Measurements from ENCODE around the gene TANK.

Gene TANK

DNA sequence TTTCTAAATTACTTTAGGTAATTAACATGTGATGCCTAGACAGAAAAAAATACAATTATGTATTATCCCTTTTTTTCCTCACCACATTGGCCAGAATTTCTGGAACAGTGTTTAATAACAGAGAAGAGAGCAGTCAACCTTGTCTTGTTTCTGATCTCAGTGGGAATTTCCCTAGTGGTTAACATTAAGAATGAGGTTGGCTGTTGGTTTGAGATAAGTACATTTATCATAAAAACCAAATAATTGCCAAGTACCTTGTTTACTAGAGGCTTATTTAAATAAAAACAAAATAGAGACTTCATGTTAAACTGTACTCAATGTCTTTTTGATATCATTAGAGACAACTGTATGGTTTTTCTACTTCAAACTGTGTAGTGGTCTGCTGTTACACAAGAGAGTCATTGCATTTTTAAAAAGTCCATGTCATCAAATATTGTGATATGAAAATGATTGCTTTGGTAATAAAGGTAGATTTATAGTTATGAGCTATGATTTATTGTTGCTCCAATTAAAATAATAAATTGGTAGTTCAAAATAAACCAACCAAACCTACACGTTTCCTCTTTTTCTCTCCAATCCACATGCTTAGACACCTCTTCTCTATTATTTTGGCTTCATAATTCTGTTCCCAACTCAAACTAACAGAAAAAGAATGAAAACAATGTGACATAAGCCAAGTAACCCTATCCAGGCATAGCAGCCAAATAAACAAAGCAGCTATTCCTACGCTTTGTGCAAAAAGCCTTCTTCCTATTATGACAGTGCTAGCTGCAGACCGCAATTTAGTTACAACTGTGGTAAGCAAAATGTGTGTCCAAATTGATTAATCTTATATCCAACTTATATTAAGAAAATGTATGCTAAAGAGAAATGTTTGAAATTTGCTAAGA, 20.9 kb upstream of the TANK start:
- peak; percentile 54 for DNase-seq (ENCODE audit: low read depth)
- no peak for TF ChIP-seq CTCF (conservative IDR thresholded peaks at IDR 0.05; ENCODE audit: control insufficient read depth, insufficient read depth, low read depth, low read length)
- H3K4me3 ChIP-seq (ENCODE audit: control insufficient read depth, low read depth, low read length), result no peak overlapping the region

DNA sequence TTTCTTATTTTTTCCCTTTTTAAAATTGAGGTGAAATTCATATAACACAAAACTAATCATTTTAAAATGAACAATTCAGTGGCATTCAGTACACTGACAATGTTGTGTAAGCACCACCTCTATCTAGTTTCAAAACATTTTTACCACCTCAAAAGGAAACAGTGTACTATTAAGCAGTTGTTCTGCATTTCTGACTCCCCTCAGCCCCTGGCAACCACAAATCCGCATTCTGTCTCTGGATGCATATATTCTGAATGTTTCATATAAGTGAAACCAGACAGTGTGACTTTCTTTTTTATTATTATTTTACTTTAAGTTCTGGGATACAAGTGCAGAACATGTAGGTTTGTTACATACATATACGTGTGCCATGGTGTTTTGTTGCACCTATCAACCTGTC, 19.2 kb upstream of the TANK start:
- no peak overlapping the region for H3K4me3 ChIP-seq (ENCODE audit: control insufficient read depth, low read depth, low read length)
- no peak for TF ChIP-seq CTCF (conservative IDR thresholded peaks at IDR 0.05; ENCODE audit: control insufficient read depth, insufficient read depth, low read depth, low read length)
- DNase-seq (ENCODE audit: low read depth), result no peak

DNA sequence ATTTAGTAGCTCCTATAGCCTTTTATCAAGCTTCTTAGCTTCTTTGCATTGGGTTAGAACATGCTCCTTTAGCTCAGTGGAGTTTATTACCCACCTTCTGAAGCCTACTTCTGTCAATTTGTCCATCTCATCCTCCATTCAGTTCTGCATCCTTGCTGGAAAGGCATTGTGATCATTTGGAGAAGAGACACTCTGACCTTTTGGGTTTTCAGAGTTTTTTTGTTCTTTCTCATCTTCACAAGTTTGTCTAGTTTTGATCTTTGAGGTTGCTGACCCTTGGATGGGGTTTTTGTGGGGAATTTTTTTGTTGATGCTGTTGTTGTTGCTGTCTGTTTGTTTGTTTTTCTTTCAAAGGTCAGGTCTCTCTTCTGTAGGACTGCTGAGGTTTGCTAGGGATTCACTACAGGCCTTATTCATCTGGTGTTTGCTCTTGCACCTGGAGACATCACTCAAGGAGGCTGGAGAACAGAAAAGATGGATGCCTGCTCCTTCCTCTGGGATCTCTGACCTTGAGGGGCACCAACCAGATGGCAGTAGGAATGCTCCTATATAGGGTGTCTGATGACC, 13.9 kb upstream of the TANK start:
- DNase-seq (ENCODE audit: low read depth), result no peak
- H3K4me3 ChIP-seq (ENCODE audit: control insufficient read depth, low read depth, low read length), result no peak overlapping the region
- no peak for TF ChIP-seq CTCF (conservative IDR thresholded peaks at IDR 0.05; ENCODE audit: control insufficient read depth, insufficient read depth, low read depth, low read length)

GRCh38 chr2:161146996-161147395, 13.2 kb upstream of the TANK start:
- H3K4me3 ChIP-seq (ENCODE audit: control insufficient read depth, low read depth, low read length), result no peak overlapping the region
- TF ChIP-seq CTCF (conservative IDR thresholded peaks at IDR 0.05; ENCODE audit: control insufficient read depth, insufficient read depth, low read depth, low read length), result no peak
- DNase-seq (ENCODE audit: low read depth), result no peak

- TF ChIP-seq CTCF (conservative IDR thresholded peaks at IDR 0.05; ENCODE audit: control insufficient read depth, insufficient read depth, low read depth, low read length), result no peak
- no peak for DNase-seq (ENCODE audit: low read depth)
- H3K4me3 ChIP-seq (ENCODE audit: control insufficient read depth, low read depth, low read length), result no peak overlapping the region
These were observed 12.4 kb upstream of the TANK start for GRCh38 chr2:161147856-161148255.

DNA sequence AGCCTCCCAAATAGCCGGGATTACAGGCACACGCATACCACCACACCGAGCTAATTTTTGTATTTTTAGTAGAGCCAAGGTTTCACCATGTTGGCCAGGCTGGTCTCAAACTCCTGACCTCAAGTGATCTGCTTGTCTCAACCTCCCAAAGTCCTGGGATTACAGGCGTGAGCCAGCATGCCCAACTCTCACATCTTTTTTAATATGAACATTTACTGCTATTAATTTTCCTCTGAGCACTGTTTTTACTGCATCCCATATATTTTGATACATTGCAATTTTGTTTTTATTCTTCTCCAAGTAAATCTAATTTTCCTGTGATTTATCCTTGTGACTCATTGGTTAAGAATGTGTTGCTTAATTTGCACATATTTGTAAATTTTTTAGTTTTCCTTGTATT, 9.5 kb upstream of the TANK start:
- DNase-seq (ENCODE audit: low read depth), result no peak
- no peak for TF ChIP-seq CTCF (conservative IDR thresholded peaks at IDR 0.05; ENCODE audit: control insufficient read depth, insufficient read depth, low read depth, low read length)
- H3K4me3 ChIP-seq (ENCODE audit: control insufficient read depth, low read depth, low read length), result no peak overlapping the region
